Stimulated activated CD8-positive, alpha-beta memory T cell treated with anti-CD3 and anti-CD28 coated beads, Interleukin-2, amount 100 ng/mL, for 1 hour (primary cell): ENCODE measurements around the gene SUV39H1.
A peak's percentile ranks its signal among the peaks of the same experiment; 100 is the strongest.

Experiments
- DNase-seq, 2 donors: peaks; one replicate each; pipeline ENCODE4 v3.0.0-alpha.2; 2020; ENCODE audit warnings: low read depth in 2 of 2

Gene SUV39H1

GRCh38 chrX:48714573-48714972 lies 18.0 kb downstream of the SUV39H1 start:
- no peak for DNase-seq

- DNase-seq, result no peak
Observed at GRCh38 chrX:48715072-48715471, 18.5 kb downstream of the SUV39H1 start.

- DNase-seq, result no peak
Observed at GRCh38 chrX:48715876-48716502, 19.5 kb downstream of the SUV39H1 start.

GRCh38 chrX:48719958-48720357 lies 23.4 kb downstream of the SUV39H1 start:
- DNase-seq, result no peak

GRCh38 chrX:48720577-48721250 lies 24.2 kb downstream of the SUV39H1 start:
- DNase-seq, result no peak

GRCh38 chrX:48721916-48722315 lies 25.4 kb downstream of the SUV39H1 start:
- no peak for DNase-seq

- DNase-seq, result no peak
Observed at GRCh38 chrX:48726596-48726995, 30.1 kb downstream of the SUV39H1 start.

- no peak for DNase-seq
Observed at GRCh38 chrX:48728653-48729052, 32.1 kb downstream of the SUV39H1 start.

- DNase-seq, result no peak
Observed at GRCh38 chrX:48736303-48736702, 39.8 kb downstream of the SUV39H1 start.

GRCh38 chrX:48736878-48737212 lies 40.3 kb downstream of the SUV39H1 start:
- DNase-seq, result no peak

- DNase-seq, result peak; percentile 62 to 69
Observed at GRCh38 chrX:48737213-48737938, 40.8 kb downstream of the SUV39H1 start.

- no peak for DNase-seq
Observed at GRCh38 chrX:48737940-48738339, 41.4 kb downstream of the SUV39H1 start.

GRCh38 chrX:48741834-48742233 lies 45.3 kb downstream of the SUV39H1 start:
- no peak for DNase-seq

- no peak for DNase-seq
Observed at GRCh38 chrX:48745222-48745621, 48.7 kb downstream of the SUV39H1 start.

GRCh38 chrX:48747415-48748016 lies 51.0 kb downstream of the SUV39H1 start:
- DNase-seq, result no peak

- no peak for DNase-seq
Observed at GRCh38 chrX:48749182-48749581, 52.6 kb downstream of the SUV39H1 start.

GRCh38 chrX:48751343-48751742 lies 54.8 kb downstream of the SUV39H1 start:
- no peak for DNase-seq

- DNase-seq, result no peak
Observed at GRCh38 chrX:48752498-48752897, 56.0 kb downstream of the SUV39H1 start.

GRCh38 chrX:48753708-48754228 lies 57.2 kb downstream of the SUV39H1 start:
- DNase-seq, result no peak

GRCh38 chrX:48754238-48754637 lies 57.7 kb downstream of the SUV39H1 start:
- no peak for DNase-seq
